Adrenal gland (tissue), 5 donors: Measurements from ENCODE around the gene FOXN3.

Experiments
- CTCF ChIP-seq, 6 experiments: fragments of 450-650 bp in 4 of 6; fragments of 200-600 bp in 2 of 6; sonication (generic) in 1 of 6; IDR thresholded peaks; 1 replicate in 5 of 6; 2 replicates in 1 of 6; pipeline versions ENCODE4 v1.5.1 to v1.8.0; 2016 to 2021; ENCODE audit warnings: antibody characterized with exemption in 6 of 6, mild to moderate bottlenecking in 2 of 6, moderate library complexity in 1 of 6
- POLR2A ChIP-seq, 2 donors: fragments of 450-650 bp; IDR thresholded peaks; one replicate each; pipeline ENCODE4 v1.6.1; 2017; ENCODE audit warnings: antibody characterized with exemption in 2 of 2, mild to moderate bottlenecking in 2 of 2, moderate library complexity in 1 of 2
- donor health status: DM: no; HTN: no; CAD: no.

GRCh38 chr14:89315493-89316470, 101.3 kb downstream of the FOXN3 start:
- no peak for TF ChIP-seq POLR2A (IDR thresholded peaks at IDR 0.05)
- TF ChIP-seq CTCF (IDR thresholded peaks at IDR 0.05) = no peak
